HG03521 (cell line): ENCODE measurements around the gene SLC28A3.

Experiments used
- ATAC-seq: cut with Tn5 transposase; IDR thresholded peaks from one replicate; pipeline ENCODE4 v1.9.1; 2021; ENCODE audit warnings: mild to moderate bottlenecking, moderate library complexity; ENCODE audit not compliant: unreplicated experiment

The SLC28A3 gene

GRCh38 chr9:84303061-84303460 lies 37.5 kb downstream of the SLC28A3 start:
- ATAC-seq, result no peak

DNA sequence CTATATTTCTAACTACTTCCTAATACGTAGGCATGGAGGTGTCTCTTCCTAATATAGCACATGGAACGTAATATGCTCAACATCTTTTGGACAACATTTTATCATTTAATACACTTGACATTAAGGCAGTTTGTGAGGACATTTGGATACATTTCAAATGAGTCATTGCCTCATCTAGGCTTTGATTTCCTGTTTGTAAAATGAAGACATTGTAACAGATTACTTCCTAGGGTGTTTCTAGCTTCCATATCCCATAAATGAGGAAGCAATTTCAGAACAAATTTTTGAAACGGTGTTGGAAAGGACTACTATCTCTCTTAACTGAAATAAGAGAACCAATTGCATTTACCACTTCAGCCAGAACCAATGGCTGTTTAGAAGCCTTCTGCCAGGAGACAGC lies 38.7 kb downstream of the SLC28A3 start:
- ATAC-seq, result no peak

GRCh38 chr9:84300271-84300670 lies 40.3 kb downstream of the SLC28A3 start:
- ATAC-seq, result no peak

DNA sequence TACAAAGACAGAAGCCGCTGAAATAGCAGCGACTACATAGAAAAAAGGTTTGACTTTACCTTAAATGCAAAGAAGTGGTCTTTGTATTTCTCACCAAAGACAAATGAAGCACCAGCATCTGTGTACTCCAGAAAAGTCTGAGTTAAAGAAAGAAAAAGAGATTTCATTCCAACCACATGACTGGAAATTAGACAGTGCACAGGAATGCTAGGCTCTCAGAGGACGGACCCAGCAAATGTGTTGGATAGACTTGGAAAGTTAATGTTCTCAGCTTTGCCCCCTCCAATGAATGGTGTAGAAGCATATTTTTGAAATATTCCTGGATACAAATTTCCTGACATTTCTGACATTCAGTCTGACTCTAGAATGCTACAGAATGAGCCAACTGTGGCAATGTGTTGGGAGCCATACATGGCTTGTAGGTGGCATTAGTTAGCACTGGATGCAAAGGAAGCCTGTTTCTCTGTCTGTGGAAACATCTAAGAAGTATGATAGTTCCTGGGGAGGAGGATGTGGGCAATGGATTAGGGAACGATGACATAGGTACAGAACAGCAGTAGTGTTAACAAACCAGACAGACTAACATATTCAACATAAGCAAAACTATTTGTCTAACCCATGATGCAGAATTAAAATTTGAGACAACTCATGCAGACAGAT lies 43.3 kb downstream of the SLC28A3 start:
- no peak for ATAC-seq

DNA sequence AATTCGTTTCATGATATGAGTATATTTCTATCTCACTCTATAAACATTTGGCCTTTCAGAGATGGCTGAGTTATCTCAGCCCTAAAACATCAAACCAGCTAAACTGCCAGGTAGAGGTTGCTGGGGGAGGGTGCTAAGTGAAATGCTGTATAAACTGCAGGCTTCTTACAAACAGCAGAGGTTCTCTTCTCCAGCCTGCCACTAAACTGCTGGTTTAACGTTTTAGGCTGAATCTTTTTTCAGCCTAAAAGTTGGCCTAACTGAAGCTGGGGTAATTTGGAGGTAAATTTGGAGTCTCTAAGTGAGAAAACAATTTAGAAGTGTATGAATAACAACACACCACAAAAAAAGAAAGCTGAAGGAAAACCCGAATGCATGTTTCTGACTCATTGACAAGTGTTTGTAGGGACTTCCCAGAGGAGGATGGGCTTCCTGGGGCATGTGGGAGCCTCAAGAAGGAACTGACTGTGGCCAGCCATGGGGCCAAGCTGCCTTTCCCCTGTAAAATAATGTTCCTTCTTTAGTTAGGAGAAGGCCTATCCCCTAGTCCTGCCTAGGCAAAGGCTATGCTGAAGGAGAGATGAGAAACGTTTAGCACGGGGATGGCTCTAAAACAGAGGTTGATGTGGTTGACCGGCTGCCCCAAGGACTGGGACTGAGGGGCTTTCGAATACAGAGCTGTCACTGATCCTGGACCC lies 44.3 kb downstream of the SLC28A3 start:
- ATAC-seq, result no peak

GRCh38 chr9:84294241-84294950 lies 46.2 kb downstream of the SLC28A3 start:
- ATAC-seq, result no peak

DNA sequence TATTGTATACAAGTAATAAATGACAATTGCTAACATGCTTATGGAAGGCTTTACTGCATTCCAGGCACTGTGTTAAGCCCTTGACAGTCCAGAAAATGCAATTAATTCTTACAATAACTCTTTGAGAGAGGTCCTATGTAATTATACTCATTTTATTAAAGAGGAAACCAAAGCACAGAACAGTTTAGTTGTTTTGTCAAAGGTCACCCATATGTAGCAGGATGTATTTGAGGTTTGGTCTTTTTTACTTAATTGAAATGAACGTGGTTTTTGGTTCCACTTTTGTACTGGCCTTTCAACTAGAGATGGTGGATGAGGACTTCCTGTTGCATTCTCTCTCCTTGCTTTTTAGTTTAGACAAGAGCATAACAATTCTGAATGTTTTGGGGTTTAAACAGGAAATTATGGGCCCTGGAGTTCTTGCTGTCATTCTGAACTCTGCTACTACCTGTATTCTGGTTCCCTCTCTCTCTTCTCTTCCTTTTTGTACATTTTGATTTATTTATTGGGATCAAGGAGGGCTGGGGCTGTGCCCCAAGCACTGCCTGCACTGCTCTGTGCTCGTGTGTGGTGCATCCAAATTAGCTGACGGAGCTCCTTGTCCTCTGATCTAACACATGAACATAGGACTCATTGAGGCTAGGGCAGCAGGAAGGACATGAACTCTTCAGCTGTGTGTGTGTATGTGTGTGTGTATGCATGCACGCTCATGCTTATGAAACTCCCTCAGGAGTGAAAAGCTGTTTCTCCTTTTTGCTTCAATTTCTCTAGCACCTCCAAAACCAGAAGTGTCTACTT lies 47.4 kb downstream of the SLC28A3 start:
- ATAC-seq, result peak; percentile 57

DNA sequence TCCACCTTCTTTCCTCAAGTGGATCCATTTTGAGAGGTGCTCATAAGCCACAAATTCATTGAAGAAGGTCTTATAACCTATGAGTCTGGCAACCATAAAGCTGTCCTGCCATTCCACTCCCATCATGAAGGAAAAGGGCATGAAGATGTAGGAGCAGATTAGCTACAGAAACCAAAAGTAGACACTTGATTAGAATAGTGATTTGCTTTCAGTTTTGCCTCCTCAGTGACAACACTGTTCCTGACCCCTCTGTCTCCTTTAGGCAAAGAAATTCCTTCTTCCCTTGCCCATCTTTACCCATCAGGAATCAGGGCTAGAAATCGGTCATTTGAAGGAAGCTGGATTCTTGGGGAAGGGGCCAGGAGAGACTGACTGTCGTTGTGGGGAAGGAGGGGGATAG lies 55.2 kb downstream of the SLC28A3 start:
- no peak for ATAC-seq

DNA sequence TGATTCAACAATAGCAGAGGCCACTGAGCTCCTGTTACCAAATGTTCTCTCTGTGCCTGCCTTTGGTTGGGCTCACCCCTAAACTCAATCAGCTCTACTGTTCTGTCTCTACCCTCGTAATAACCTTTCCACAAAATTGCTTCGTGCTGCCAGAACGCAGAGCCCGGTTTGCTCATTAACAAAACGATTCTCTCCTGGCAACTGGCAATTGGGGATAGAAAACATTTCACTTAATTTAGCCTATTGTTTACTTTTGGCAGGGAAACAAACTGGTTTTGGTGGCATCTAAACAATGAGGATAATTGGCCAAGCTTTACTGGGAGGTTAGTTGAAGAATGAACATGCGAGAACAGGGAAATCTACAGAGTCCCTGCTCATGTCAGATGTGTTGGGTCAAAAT lies 56.6 kb downstream of the SLC28A3 start:
- no peak for ATAC-seq

- no peak for ATAC-seq
Measured at GRCh38 chr9:84278130-84278529, 62.4 kb downstream of the SLC28A3 start.

DNA sequence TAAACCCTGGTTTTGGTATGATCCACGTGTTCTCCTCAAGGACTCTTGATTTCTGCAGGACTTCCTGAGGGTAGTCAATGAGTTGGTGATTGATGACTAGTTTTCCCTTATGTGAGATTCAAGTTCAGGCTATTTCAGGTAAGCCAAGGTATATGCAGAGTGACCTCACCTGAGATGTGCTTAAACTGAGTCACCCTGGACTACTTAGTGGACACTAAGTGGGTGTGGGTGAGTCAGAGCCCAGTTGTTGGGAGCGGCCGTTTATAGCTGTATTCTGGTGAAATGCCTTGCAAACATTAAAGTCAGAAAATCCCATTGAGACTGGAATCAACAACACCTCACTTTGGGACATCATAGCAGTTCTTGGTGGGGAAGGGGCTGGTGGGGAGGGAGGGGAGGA lies 62.9 kb downstream of the SLC28A3 start:
- ATAC-seq, result no peak

- no peak for ATAC-seq
Measured at GRCh38 chr9:84276741-84277140, 63.8 kb downstream of the SLC28A3 start.

DNA sequence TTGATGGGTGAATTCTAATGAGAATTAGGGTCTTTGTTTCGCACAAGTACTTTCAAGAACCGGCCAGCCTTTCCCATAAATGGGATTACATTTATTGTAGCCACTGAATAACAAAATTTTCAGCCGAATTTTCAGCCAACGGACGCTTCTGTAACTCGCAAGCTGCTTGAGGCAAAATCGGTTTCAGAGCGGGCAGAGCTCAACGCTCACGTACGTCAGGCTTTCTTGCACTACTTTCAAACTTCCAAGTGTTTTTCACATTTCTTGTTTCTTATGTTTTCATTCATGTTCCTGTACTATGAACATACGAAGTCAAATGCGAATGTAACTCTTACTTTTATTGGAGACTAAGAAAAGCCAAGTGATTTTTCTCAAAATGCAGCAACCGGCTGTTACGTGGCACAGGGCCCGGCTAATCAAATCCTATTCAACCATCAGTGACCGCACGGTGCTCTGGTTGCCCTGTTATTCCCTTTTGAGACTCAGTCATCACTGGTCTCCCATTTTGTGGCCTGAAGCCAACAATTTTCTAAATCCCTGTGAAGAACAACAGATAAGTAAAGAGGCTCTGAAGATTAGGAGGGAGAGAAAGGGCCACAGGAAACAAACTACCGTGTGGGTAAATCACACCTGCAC lies 68.5 kb downstream of the SLC28A3 start:
- no peak for ATAC-seq

GRCh38 chr9:84271531-84271900 lies 69.0 kb downstream of the SLC28A3 start:
- peak; percentile 96 for ATAC-seq

GRCh38 chr9:84270847-84271530 lies 69.6 kb downstream of the SLC28A3 start:
- ATAC-seq, result no peak

DNA sequence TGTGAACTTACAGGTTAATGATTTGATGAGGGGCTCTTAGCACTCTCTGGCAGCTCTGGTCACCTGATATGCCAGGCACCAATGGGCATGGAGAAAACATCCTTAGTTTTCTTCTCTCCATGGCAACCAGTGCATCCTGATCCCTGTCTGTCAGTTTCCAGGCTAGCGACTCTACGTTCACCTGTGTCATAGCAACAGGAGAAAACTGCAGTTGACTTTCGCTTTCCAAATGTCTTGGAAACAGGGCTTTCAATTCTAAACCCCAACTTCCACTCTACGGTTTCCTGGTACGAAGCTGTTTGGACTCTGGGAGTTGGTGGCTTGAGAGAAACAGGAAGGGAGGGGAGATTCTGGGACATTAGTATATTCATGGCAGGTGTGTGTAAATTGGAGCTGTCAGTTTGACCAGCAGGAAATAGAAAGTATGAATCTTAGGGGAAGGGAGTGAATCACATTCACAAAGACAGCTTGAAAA lies 74.4 kb downstream of the SLC28A3 start:
- no peak for ATAC-seq

DNA sequence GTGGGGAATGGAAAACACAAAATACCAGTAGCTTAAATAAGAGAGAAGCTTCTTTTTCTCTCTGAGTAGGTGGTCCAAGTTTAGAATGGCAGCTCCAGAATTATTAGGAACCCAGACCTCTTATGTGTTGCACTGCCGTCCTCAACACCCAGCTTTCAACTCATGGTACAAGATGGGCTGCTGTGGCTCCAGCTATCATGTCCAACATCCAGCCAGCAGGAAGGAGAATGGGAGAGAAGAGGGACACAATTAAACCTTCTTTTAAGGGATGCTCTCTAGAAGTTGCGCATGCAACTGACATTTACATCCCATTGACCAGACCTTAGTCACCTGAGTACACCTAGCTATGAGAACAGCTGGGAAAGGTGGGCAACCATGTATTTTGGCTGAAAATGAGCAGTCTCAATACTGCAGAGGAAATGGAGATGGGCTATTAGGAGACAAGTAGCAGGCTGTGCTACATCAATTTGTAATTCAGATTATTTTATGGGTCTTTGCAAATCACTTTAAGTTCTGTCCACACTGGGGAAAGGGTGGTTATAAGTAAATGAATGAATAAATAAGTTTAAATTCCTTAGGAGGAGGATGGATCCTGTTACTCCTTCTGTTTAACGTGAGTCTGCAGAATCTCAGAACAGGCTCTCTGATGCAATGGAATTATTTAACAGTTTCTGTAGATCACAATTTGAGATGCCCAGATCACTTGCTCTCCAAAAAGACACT lies 76.1 kb downstream of the SLC28A3 start:
- ATAC-seq, result no peak

DNA sequence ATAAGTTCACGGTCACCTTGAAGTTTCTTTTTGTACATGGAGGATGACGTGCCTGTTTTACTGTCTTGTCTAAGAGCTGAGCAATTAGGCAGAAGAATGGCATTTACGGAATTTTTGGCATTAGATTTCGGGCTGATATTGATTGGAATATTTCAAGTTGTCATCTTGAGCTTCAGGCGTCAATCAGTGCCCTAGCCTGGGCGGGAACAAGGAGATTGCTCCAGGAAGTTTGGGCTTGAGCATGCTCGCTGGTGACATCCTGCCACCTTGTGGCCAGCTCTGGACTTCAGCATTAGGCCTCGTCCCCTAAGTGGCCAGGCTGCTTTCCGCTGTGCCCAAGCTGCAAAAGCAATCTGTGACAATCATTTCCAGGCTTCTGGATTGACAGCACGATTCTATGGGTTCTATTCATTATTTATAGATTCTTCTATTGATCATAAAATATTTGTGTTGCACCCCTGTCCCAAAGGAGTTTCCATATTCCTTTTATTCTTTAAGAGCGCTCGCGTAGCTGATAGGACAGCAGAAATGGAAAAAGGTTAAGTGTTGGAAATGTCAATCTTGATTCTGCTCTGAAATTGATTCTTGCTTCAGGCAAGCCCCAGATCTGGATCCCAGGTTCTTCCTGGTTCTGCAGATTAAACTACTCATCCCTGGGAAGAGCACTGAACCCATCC lies 79.3 kb downstream of the SLC28A3 start:
- ATAC-seq, result peak; percentile 53

GRCh38 chr9:84258371-84258770 lies 82.2 kb downstream of the SLC28A3 start:
- no peak for ATAC-seq
